ENCODE measurements around the gene ATL2.

ATL2 gene

GRCh38 chr2:38265461-38265860 is 111.6 kb downstream of the ATL2 start:
- TF ChIP-seq CTCF (conservative IDR thresholded peaks at IDR 0.05; ENCODE audit: low read depth, low read length): no peak
- no peak overlapping the region for H3K4me3 ChIP-seq (ENCODE audit: low read depth, low read length)
- DNase-seq (ENCODE audit: low read depth): no peak

- no peak for DNase-seq (ENCODE audit: low read depth)
- no peak overlapping the region for H3K4me3 ChIP-seq (ENCODE audit: low read depth, low read length)
- no peak for TF ChIP-seq CTCF (conservative IDR thresholded peaks at IDR 0.05; ENCODE audit: low read depth, low read length)
These were observed 112.5 kb downstream of the ATL2 start for GRCh38 chr2:38264396-38265221.

- DNase-seq (ENCODE audit: low read depth): no peak
- H3K4me3 ChIP-seq (ENCODE audit: low read depth, low read length): no peak overlapping the region
- no peak for TF ChIP-seq CTCF (conservative IDR thresholded peaks at IDR 0.05; ENCODE audit: low read depth, low read length)
These were observed 113.8 kb downstream of the ATL2 start for GRCh38 chr2:38263293-38263692.

- H3K4me3 ChIP-seq (ENCODE audit: low read depth, low read length): no peak overlapping the region
- no peak for TF ChIP-seq CTCF (conservative IDR thresholded peaks at IDR 0.05; ENCODE audit: low read depth, low read length)
- DNase-seq (ENCODE audit: low read depth): no peak
These were observed 114.8 kb downstream of the ATL2 start for GRCh38 chr2:38262069-38262871.

GRCh38 chr2:38261569-38262068 is 115.5 kb downstream of the ATL2 start:
- no peak for DNase-seq (ENCODE audit: low read depth)
- TF ChIP-seq CTCF (conservative IDR thresholded peaks at IDR 0.05; ENCODE audit: low read depth, low read length): no peak
- no peak overlapping the region for H3K4me3 ChIP-seq (ENCODE audit: low read depth, low read length)

- no peak overlapping the region for H3K4me3 ChIP-seq (ENCODE audit: low read depth, low read length)
- DNase-seq (ENCODE audit: low read depth): no peak
- TF ChIP-seq CTCF (conservative IDR thresholded peaks at IDR 0.05; ENCODE audit: low read depth, low read length): no peak
These were observed 116.1 kb downstream of the ATL2 start for GRCh38 chr2:38260972-38261371.

All from choroid plexus epithelial cell (primary cell).